Type B pancreatic cell (in vitro differentiated cells): ENCODE results near the gene ZNF490. TPM values are rescaled to one million over a fixed set of nuclear protein-coding genes. Genes with fewer than 3 reads are reported as not detected.
"Not testable (repeated sequence)": the region's sequence is repeated elsewhere in the genome, so short reads cannot be mapped to it uniquely, and the experiment has no call there.

ENCODE experiments used
- DNase-seq: peaks from one replicate; pipeline ENCODE4 v3.0.0; 2021; ENCODE audit warnings: mixed read lengths; ENCODE audit not compliant: unreplicated experiment; ENCODE audit errors: extremely low spot score
- H3K27ac Mint-ChIP-seq: 2 replicates; pipeline ENCODE4 v1.8.0; 2021; ENCODE audit warnings: mild to moderate bottlenecking, mixed read lengths
- H3K27me3 Mint-ChIP-seq: 2 replicates; pipeline ENCODE4 v1.8.0; 2021; ENCODE audit warnings: mixed read lengths
- H3K36me3 Mint-ChIP-seq: 2 replicates; pipeline ENCODE4 v1.8.0; 2021; ENCODE audit warnings: mixed read lengths
- H3K4me1 Mint-ChIP-seq: one replicate; pipeline ENCODE4 v1.8.0; 2021; ENCODE audit warnings: mixed read lengths; ENCODE audit not compliant: unreplicated experiment
- H3K4me3 Mint-ChIP-seq: 2 replicates; pipeline ENCODE4 v1.8.0; 2021; ENCODE audit warnings: mild to moderate bottlenecking, mixed read lengths
- H3K9me3 Mint-ChIP-seq: 2 replicates; pipeline ENCODE4 v1.8.0; 2021; ENCODE audit warnings: mixed read lengths
- total RNA-seq: library from RNA; stranded (reverse); gene quantifications from 2 replicates; pipeline ENCODE4 v1.2.1, GENCODE V29; 2021; ENCODE audit warnings: low replicate concordance
- TF ChIP-seq, protein P1 (sequence below): fragments of 200-600 bp; sonication (generic); conservative IDR thresholded peaks from 2 replicates; pipeline ENCODE4 v1.5.0; 2021; ENCODE audit warnings: antibody characterized with exemption, mild to moderate bottlenecking

ZNF490 gene
- total RNA-seq, 1 donor from 2014 or later, result 11.2 TPM

DNA sequence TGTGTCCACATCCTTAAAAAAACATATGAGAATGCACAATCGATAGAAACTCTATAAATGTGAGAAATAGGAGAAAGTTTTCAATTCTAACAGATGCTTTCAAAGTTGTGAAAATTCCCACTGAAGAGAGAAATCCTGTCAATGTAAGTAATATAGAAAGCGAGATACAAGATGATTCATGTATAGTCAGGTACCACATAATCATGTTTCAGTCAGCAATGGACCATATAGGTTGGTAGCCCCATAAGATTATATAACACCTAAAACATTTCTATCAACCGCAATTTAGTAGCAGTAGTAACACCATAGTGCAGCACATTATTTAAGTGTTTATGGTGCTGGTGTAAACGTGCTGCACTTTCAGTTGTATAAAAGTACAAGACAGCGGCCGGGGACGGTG lies 18.6 kb upstream of the ZNF490 start:
- DNase-seq, result no peak
- peaks cover 16% of the 10 kb centered on the region for H3K9me3 Mint-ChIP-seq
- H3K27me3 Mint-ChIP-seq, result no peaks in the 10 kb centered on the region
- H3K27ac Mint-ChIP-seq, result no peak overlapping the region
- no peaks in the 10 kb centered on the region for H3K4me1 Mint-ChIP-seq
- no peak overlapping the region for H3K4me3 Mint-ChIP-seq
- H3K36me3 Mint-ChIP-seq, result peaks cover 42% of the 10 kb centered on the region
- TF ChIP-seq, protein P1, sequence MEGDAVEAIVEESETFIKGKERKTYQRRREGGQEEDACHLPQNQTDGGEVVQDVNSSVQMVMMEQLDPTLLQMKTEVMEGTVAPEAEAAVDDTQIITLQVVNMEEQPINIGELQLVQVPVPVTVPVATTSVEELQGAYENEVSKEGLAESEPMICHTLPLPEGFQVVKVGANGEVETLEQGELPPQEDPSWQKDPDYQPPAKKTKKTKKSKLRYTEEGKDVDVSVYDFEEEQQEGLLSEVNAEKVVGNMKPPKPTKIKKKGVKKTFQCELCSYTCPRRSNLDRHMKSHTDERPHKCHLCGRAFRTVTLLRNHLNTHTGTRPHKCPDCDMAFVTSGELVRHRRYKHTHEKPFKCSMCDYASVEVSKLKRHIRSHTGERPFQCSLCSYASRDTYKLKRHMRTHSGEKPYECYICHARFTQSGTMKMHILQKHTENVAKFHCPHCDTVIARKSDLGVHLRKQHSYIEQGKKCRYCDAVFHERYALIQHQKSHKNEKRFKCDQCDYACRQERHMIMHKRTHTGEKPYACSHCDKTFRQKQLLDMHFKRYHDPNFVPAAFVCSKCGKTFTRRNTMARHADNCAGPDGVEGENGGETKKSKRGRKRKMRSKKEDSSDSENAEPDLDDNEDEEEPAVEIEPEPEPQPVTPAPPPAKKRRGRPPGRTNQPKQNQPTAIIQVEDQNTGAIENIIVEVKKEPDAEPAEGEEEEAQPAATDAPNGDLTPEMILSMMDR, result no peak

DNA sequence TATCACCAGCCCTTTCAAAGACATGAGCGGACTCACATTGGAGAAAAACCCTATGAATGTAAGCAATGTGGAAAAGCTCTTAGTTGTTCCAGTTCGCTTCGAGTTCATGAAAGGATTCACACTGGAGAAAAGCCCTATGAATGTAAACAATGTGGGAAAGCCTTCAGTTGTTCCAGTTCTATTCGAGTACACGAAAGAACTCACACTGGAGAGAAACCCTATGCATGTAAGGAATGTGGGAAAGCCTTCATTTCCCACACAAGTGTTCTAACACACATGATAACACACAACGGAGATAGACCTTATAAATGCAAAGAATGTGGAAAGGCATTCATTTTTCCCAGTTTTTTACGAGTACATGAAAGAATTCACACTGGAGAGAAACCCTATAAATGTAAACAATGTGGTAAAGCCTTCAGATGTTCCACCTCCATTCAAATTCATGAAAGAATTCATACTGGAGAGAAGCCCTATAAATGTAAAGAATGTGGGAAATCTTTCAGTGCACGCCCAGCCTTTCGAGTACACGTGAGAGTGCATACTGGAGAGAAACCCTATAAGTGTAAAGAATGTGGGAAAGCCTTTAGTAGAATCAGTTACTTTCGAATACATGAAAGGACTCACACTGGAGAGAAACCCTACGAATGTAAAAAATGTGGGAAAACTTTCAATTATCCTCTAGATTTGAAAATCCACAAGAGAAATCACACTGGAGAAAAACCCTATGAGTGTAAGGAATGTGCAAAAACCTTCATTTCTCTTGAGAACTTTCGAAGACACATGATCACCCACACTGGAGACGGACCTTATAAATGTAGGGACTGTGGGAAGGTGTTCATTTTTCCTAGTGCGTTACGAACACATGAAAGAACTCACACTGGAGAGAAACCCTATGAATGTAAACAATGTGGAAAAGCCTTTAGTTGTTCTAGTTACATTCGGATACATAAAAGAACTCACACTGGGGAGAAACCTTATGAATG lies 17.7 kb upstream of the ZNF490 start:
- Mint-ChIP-seq H3K4me3 (no peak overlapping the region), H3K4me1 (no peaks in the 10 kb centered on the region), H3K9me3 (peaks cover 16% of the 10 kb centered on the region), H3K36me3 (peaks cover 43% of the 10 kb centered on the region), H3K27me3 (no peaks in the 10 kb centered on the region), H3K27ac (no peak overlapping the region)
- DNase-seq, result no peak
- TF ChIP-seq, protein P1, result no peak

DNA sequence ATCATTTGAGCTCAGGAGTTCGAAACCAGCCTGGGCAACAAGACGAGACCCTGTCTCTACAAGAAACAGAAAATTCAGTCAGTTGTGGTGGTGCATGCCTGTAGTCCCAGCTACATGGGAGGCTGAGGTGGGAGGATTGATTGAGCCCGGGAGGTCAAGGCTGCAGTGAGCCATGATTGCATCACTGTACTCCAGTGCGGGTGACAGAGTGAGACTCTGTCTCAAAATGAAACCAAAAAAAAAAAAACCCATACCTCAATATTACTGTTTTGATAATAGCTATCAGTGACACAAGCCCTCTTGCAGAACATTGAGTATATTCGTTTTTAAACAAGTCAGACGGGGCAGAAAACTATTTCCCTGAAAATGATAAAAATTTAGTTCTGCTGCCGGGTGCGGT lies 16.3 kb upstream of the ZNF490 start:
- TF ChIP-seq, protein P1, result no peak

DNA sequence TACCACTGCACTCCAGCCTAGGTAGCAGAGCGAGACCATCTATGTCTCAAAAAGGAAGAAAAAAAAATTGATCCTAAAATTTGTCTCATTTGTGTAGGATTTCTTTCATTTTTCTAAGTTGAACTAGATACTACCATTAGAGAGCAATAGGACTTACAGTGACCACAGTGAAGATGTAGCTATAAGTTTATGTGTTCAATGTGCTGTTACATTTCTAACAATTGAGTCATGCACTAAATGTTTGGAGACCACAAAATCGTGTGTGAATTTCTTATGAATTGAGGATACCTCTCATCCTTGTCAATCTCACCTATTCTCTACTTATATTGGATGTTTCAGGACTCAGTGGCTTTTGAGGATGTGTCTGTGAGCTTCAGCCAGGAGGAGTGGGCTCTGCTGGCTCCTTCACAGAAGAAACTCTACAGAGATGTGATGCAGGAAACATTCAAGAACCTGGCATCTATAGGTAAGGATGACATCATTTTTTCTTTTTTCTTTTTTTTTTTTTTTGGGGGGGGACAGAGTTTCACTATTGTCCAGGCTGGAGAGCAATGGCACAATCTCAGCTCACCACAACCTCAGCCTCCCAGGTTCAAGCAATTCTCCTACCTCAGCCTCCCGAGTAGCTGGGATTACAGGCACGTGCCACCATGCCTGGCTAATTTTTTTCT lies 12.9 kb upstream of the ZNF490 start:
- no peak overlapping the region for H3K27ac Mint-ChIP-seq
- no peak for DNase-seq
- TF ChIP-seq, protein P1, result no peak
- H3K27me3 Mint-ChIP-seq, result no peaks in the 10 kb centered on the region
- H3K9me3 Mint-ChIP-seq, result peaks cover 8% of the 10 kb centered on the region
- H3K4me3 Mint-ChIP-seq, result no peak overlapping the region
- H3K36me3 Mint-ChIP-seq, result peaks cover 37% of the 10 kb centered on the region
- no peaks in the 10 kb centered on the region for H3K4me1 Mint-ChIP-seq

More for the DNA sequence above, 16.3 kb upstream of the ZNF490 start:
- no peak overlapping the region for H3K4me3 Mint-ChIP-seq
- no peaks in the 10 kb centered on the region for H3K27me3 Mint-ChIP-seq
- H3K27ac Mint-ChIP-seq, result no peak overlapping the region
- H3K4me1 Mint-ChIP-seq, result no peaks in the 10 kb centered on the region
- H3K36me3 Mint-ChIP-seq, result peaks cover 43% of the 10 kb centered on the region
- H3K9me3 Mint-ChIP-seq, result peaks cover 16% of the 10 kb centered on the region
- DNase-seq, result no peak

DNA sequence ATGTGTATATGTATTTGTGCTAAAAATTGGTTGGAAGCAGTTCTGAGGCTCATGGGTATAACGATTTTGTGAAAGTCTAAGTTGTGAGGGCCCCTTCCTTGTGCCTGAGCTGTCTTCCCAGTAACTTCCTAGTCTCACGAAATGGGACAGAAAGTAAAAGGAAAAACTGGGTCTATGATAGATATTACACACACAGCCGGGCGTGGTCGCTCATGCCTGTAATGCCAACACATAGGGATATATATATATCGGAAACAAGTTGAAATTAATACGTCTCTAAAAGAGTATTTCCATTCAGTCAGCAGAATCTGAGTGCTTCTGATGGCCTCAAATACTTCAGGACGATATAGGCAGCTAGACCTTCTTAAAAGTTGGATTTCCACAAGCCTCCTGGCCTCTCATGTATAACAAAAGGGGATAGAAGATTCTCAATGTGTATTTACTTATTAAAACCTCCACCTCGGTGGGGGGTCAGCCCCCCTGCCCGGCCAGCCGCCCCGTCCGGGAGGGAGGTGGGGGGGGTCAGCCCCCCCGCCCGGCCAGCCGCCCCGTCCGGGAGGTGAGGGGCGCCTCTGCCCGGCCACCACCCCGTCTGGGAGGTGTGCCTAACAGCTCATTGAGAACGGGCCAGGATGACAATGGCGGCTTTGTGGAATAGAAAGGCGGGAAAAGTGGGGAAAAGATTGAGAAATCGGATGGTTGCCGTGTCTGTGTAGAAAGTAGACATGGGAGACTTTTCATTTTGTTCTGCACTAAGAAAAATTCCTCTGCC lies 10.8 kb upstream of the ZNF490 start:
- H3K27me3 Mint-ChIP-seq, H3K27ac Mint-ChIP-seq, DNase-seq, H3K4me1 Mint-ChIP-seq, H3K9me3 Mint-ChIP-seq: not testable (repeated sequence)
- Mint-ChIP-seq H3K36me3 (peaks cover 24% of the 10 kb centered on the region), H3K4me3 (peak overlapping the region; percentile 57)
